Bronchial epithelial cell (primary cell): ENCODE measurements around the gene TAAR8. TPM values are rescaled to one million over a fixed set of nuclear protein-coding genes. Genes with fewer than 3 reads are reported as not detected.
A peak's percentile ranks its signal among the peaks of the same experiment; 100 is the strongest.
"Not testable (repeated sequence)": the region's sequence is repeated elsewhere in the genome, so short reads cannot be mapped to it uniquely, and the experiment has no call there.

Experiments used
- DNase-seq: peaks from one replicate; pipeline ENCODE4 v3.0.0-alpha.2; 2010; ENCODE audit warnings: low read depth
- FAIRE-seq: peaks from 2 replicates; lab custom pipeline; 2011; peaks lifted over from hg19 to GRCh38; lab: Jason Lieb, UNC
- H3K27me3 ChIP-seq: 2 replicates; pipeline ENCODE4 v1.5.1; 2011; ENCODE audit warnings: low read length; ENCODE audit not compliant: control insufficient read depth, insufficient read depth
- H3K36me3 ChIP-seq: 2 replicates; pipeline ENCODE4 v1.5.1; 2011; ENCODE audit warnings: low read length; ENCODE audit not compliant: control insufficient read depth, insufficient read depth
- H3K4me3 ChIP-seq: 2 replicates; pipeline ENCODE4 v1.5.1; 2011; ENCODE audit warnings: mild to moderate bottlenecking, low read depth, low read length, control low read depth
- CTCF ChIP-seq: IDR thresholded peaks from 2 replicates; pipeline ENCODE4 v1.5.1; 2011; ENCODE audit warnings: mild to moderate bottlenecking, moderate library complexity, low read length, control low read depth, inconsistent platforms; ENCODE audit not compliant: insufficient read depth, severe bottlenecking
- total RNA-seq: library from RNA; depleted of rRNA; stranded (reverse); fragments of >200 nt; gene quantifications from 2 replicates; pipeline ENCODE4 v1.2.1, GENCODE V29; 2014

Gene TAAR8
- total RNA-seq, 1 donor from 2014 or later = not detected

- Histone ChIP-seq H3K27me3 (no peaks in the 10 kb centered on the region), H3K4me3 (no peak overlapping the region), H3K36me3 (no peaks in the 10 kb centered on the region)
- FAIRE-seq = no peak
- no peak for DNase-seq
- no peak for TF ChIP-seq CTCF
Observed at GRCh38 chr6:132551214-132551613, 1.3 kb upstream of the TAAR8 start.

- not testable (repeated sequence) for FAIRE-seq, H3K27me3 ChIP-seq, H3K4me3 ChIP-seq, H3K36me3 ChIP-seq, DNase-seq
Observed at GRCh38 chr6:132560087-132560486, 7.6 kb downstream of the TAAR8 start.

GRCh38 chr6:132566404-132566803 lies 13.9 kb downstream of the TAAR8 start:
- peaks cover 6% of the 10 kb centered on the region for H3K27me3 ChIP-seq
- FAIRE-seq (no peak), DNase-seq (no peak)

GRCh38 chr6:132567566-132567965 lies 15.1 kb downstream of the TAAR8 start:
- peak; percentile 4 for DNase-seq
- FAIRE-seq = no peak
- H3K27me3 ChIP-seq = peaks cover 8% of the 10 kb centered on the region
- H3K4me3 ChIP-seq = no peak overlapping the region
- no peaks in the 10 kb centered on the region for H3K36me3 ChIP-seq
- no peak for TF ChIP-seq CTCF

More at GRCh38 chr6:132566404-132566803, 13.9 kb downstream of the TAAR8 start:
- Histone ChIP-seq H3K36me3 (no peaks in the 10 kb centered on the region), H3K4me3 (no peak overlapping the region)
- no peak for TF ChIP-seq CTCF

GRCh38 chr6:132568611-132569010 lies 16.1 kb downstream of the TAAR8 start:
- H3K36me3 ChIP-seq = no peaks in the 10 kb centered on the region
- H3K27me3 ChIP-seq = peaks cover 6% of the 10 kb centered on the region
- H3K4me3 ChIP-seq = no peak overlapping the region
- DNase-seq (no peak), FAIRE-seq (no peak)
- TF ChIP-seq CTCF = no peak

GRCh38 chr6:132569170-132569569 lies 16.7 kb downstream of the TAAR8 start:
- TF ChIP-seq CTCF = no peak
- no peak overlapping the region for H3K4me3 ChIP-seq
- DNase-seq (no peak), FAIRE-seq (no peak)
- H3K27me3 ChIP-seq = peaks cover 6% of the 10 kb centered on the region
- no peaks in the 10 kb centered on the region for H3K36me3 ChIP-seq
